GM21723 (cell line): ENCODE data around the gene ADGRD1.
A peak's percentile ranks its signal among the peaks of the same experiment; 100 is the strongest.

Experiments
- ATAC-seq: cut with Tn5 transposase; IDR thresholded peaks from one replicate; pipeline ENCODE4 v1.9.1; 2021; ENCODE audit warnings: mild to moderate bottlenecking, moderate library complexity; ENCODE audit not compliant: unreplicated experiment

The ADGRD1 gene

DNA sequence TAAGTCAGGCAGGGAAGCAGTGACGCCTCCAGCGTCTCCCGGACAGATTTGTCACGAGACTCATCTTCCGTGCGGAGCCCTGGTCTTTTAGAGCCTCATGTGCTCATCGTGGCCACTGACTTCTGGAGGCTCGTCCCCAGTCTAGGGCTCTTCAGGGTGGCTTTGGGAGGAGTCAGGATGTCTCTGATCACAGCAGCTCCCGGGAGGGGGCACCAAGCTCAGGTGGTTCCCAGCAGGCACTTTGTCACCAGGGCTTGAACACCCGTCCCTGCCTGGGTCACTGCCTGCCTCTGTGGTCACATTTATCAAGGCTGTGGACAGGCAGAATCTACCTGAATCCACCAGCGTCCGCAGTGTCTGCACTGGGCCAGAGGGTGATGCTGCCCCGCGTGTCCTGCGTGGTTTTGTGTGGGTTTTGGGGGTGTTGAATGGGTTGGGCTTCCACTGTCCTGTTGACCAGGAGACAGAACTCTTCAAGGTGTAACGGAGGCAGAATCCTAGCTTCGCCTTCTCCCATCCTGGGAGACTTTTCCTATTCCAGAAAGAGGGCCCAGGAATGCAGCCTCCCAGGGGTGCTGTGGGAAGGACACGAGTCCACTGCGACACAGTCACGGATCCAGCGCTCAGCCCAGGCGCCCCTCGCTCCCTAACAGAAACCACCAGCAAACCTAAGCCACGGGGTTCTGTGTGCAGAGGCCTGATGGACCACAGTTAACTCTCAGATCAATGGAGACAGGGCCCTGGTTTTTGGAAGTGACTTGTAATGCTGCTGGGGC lies 132.3 kb downstream of the ADGRD1 start:
- ATAC-seq = no peak

DNA sequence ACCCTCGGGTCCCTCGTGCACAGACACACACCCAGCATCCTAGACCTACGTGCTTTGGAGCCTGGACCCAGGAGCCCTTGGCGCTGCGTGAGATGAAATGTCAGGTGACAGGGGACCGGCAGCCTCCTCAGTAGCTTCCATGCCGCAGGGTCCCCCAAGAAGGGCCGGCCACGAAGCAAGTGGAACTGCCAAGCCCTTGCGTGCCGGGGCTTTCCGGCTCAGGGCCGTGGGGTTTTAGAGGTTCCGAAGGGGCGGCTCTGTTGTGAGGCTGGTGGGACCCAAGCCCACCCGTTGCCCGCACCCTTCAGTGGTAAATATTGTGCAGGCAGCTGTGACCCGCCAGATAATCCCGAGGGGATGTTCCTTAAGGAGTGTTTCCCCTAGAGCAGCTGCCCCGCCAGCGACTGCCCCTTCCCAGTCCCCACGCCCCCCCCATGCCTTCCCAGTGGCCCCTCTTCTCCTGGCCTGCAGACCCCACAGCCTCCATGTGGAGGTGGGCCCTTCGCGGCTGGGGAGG lies 133.7 kb downstream of the ADGRD1 start:
- no peak for ATAC-seq

DNA sequence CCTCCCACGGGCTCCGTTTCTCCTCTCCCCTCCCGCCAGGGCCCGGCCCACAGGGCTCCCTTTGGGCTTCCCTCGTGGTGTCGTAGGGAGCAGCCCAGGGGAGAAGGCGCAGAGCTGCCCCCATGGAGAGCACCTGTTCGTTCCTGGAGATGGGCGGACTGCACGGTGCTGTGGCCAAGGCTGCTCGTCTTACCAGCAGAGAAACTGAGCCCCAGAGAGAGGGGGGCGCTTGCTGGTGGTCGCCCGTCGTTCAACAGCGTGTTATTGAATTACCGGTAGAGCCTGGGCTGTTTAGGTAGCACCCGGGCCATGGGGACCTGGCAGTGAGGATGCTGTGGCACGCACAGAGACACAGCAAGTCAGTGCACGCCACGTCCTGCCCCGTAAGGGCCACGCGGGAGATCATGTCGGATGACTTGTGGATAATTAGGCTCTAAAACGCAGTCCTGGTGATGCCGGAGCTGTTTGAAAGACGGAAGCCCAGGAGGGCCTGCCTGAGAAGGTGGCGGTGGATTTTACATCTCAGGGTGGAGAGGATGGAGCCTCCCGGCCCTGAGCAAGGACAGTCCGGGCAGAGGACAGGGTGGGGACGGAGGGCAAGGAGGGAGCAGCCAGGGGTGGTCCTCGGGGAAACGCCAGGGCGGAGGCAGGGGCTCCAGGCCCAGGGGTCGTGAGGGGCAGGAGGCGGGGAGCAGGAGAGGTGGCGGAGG lies 134.4 kb downstream of the ADGRD1 start:
- ATAC-seq = no peak

DNA sequence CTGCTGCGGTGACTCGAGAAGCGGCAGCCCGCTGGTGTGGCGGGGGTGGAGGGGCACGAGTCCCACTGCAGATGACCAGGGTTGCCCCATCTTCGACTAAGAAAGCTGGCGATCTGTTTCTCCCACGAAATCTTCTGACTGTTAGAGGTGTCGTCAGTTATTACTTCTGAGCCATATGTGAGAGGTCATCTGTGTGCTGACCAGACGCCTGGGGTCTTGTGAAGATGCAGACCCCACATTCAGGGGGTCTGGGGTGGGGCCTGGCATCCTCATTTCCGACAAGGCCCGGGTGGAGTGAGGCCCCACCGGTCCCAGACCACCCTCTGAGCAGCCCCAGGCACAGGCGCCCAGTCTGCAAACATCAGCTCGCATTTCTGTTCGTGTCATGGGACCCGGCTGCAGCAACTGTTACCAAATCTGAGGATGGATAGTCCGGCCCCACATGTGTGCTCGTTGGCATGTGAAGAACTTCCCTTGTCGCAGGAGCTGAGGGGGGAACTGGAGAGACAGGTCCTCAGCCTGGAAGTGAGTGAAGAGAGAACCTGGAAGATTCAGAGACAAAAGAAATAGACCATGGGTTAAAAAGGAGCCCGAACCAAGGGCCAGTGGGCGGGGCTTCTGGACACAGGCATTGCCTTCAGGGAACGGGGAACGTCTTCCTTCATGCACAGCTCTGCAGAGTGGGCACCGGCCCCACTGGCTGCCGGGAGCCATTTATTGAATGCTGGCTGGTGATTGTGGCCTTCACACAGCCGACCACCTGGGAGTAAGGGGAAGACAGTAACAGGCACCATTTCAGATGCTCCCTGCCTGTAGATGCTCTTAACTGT lies 135.2 kb downstream of the ADGRD1 start:
- ATAC-seq = no peak

DNA sequence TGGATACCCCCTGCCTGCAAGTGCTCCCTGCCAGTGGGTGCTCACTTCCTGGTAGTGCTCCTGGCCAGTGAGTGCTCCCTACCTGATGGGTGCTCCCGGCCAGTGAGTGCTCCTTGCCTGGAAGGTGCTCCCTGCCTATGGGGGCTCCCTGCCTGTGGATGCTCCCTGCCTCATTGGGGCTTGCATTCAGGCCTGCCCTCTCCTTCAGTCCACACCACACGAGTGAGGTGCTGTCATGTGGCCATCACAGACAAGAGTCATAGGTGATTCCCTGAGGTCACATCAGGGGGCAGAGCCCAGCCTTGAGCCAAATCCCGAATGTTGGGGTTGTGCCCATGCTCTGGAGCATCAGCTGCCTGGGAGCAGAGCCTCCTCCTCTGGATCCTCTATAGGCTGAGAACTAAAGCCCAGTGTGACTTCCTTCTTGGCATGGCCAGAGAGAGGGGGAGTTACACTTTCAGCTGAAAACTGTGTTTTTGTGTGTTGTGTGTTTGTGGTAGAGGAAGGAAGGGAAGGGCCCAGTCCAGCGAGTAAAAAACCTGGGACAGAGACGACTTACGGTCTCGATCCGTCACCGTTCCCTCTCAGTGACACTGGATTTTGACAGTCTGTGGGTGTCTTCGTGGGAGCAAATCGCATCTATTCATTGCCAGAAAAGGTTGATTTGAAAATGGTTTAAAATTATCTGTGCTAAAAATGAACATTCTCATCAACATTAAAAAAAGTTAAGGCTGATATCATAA lies 136.0 kb downstream of the ADGRD1 start:
- no peak for ATAC-seq

DNA sequence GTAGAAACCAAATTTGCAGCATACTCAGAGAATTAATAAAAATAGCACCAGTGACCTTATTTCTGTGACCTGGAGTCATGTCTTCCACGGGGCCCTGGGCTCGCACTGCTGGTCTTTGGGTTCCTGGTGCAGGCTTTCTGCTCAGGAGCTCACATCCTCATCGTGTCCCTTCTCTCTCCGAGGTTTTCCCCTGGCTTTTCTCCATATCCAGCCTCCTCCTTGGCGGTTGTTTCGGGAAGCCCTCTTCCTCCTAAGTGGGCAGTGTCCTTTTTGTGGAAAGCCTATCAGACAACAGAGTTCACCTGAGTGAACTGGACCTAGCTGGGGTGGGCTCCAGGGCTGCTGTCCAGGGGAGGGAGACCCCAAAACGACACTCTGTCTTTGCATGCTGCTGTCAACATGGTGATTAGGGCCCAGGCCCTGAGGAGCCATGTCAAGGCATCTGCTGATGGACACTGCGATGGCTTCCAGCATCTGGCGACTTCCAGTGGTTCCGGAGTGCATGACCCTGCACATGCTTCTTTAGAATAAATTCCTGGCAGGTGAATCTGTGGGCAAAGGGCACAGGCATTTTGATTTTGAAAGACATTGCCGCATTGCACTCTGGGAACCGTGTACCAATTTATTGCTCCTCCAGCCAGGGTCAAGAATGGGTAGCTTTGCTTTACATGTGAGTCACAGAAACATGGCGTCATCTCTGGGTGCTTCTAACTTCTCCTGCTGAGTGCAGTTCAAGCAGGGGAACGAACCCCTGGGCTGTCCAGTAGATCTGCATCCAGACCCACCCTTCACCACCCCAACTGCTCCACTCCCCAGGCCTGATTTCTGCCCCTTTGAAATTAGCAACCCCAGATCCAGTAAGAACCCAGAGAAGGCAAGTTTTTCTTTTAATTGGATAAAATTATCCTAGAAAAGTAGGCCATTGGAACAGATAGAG lies 136.8 kb downstream of the ADGRD1 start:
- no peak for ATAC-seq

DNA sequence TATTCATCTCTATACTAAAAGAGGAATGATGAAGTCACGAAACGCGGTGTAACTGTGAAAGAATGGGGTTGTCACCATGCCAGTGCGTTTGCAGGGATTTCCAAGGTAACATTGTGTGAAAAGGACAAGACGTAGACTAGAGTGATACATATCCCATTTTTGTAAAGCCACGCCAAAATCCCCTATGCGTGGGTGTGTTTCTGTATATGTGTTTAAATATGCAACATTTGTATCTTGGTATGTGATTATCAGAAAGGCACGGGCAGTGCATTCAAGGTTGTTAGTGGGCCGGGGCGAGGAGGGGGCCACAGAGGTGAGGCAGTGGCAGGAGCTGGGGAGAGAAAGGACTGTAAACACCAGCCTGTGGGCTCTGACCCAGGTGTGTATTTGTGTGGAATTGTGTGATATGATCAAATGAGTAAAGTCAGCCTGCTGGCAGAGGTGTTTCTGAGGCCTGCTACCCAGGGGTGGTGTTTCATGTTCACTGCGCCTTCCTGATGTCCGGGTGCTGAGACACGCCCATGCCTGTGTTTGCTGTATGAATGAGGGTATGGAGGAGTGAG lies 137.8 kb downstream of the ADGRD1 start:
- peak; percentile 35 for ATAC-seq

DNA sequence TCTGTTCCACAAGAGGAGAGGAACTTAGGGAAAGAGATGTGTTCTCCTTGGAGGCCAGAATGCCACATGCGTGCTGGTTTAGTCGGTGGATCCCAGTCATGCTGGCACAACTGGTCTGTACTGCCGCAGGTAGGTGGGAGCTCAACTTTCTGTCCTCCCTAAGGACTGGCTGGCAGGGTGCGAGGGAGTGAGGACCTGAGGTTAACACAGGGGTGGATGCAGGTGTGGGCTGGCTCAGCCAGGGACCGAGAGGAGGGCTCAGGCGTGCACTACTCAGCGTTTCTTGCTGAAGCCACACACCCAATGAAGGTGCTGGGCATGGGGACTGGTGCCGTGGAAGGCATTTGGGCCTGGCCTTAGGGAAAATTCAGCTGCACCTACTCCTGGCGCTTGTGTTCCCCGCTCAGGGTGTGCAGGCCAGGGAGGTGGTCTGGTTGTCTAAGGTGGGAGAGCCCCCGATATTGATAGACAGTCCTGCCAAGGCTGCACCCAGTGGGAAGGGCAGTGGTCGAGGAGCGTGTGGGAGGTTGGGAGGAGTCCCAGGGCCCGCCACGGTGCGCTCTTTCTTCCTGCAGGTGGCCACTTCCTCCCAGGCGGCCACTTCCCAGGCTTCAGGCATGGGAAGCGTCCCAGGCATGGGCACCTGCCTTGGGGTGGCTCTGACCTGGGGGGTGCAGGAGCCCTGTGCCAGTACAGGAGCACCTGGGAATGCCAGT lies 138.4 kb downstream of the ADGRD1 start:
- peak; percentile 6 for ATAC-seq

DNA sequence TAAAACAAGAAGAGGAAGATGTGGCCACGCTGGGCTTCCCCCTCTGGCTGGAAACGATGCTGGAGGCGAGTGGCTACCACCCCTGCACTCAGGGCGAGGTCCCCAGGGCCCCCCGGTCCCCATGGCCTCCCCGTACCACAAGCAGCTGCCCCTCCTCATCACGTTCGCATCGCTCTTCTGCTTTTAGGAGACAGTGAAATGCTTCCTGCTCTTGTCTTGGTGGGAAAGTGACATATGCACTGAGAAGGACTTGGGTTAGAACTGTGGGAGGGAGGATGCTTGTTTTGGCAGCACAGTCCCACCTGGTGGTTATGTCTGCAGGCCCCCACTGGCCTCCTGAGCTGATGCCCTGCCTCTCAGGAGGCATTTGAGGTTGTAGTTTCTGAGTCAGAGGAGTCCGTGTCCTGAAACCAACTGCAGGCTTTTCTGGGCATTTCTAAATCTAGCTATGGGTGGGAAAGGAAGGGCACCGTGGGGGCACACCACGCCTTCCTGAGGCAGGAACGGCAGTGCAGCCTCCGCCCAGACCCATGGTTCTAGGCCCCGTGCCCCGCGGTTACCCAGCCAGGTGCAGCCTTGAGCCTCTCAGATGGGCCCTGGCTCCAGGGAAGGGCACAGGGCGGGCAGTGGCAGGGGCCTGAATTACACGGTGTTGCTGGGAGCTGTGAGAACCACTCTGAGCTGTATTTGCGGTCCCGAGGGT lies 139.3 kb downstream of the ADGRD1 start:
- peak; percentile 71 for ATAC-seq

DNA sequence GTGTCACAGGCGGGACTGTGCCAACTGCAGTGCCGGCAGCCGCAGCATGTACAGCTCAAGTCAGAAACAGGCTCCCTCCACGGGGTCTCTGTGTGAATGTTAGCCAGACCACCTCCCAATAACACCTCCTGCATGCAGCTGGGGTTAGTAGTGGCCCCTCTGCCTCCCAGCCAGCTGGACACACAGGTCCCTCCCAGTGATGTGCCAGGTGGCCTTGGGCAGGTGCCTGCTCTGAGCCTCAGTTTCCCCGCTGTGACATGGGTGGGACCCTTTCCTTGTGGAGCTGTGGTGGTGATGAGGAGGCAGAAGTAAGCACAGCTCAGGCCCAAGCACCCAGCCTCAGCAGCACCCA lies 139.9 kb downstream of the ADGRD1 start:
- ATAC-seq = no peak

DNA sequence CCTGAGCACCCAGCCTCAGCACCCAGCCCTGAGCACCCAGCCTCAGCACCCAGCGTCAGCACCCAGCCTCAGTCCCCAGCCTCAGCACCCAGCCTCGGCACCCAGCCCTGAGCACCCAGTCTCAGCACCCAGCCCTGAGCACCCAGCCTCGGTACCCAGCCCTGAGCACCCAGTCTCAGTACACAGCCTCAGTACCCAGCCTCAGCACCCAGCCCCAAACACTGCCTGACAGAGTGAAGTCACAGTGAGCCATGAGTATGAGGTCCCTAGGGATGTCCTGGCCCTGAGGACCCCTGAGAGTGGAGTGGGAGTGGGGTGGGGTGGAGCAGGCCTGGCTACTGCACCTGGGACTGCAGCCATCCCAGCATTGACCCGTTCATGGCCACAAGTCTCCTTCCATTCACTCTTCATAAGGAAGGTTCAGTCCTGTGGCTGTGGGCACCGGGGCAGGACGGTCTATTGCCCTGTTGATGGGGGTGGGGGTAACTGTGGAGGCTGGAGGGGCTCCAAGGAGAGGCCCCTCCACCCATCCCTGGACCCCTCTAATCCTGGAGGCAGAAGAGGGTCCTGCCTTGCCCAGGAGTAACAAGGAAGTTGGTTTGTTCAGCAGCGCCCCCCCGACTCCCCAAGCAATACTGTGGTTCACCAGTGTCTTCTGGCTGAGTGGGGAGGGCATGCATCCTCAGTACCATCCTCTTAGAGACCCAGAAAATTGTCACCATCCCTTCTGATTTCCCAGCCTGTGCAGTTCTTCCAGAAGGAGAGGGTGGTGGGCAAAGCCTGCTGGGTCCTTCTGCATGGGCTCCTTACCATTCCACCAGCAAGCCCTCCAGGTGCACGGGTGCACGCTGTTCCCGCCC lies 140.5 kb downstream of the ADGRD1 start:
- ATAC-seq = no peak

DNA sequence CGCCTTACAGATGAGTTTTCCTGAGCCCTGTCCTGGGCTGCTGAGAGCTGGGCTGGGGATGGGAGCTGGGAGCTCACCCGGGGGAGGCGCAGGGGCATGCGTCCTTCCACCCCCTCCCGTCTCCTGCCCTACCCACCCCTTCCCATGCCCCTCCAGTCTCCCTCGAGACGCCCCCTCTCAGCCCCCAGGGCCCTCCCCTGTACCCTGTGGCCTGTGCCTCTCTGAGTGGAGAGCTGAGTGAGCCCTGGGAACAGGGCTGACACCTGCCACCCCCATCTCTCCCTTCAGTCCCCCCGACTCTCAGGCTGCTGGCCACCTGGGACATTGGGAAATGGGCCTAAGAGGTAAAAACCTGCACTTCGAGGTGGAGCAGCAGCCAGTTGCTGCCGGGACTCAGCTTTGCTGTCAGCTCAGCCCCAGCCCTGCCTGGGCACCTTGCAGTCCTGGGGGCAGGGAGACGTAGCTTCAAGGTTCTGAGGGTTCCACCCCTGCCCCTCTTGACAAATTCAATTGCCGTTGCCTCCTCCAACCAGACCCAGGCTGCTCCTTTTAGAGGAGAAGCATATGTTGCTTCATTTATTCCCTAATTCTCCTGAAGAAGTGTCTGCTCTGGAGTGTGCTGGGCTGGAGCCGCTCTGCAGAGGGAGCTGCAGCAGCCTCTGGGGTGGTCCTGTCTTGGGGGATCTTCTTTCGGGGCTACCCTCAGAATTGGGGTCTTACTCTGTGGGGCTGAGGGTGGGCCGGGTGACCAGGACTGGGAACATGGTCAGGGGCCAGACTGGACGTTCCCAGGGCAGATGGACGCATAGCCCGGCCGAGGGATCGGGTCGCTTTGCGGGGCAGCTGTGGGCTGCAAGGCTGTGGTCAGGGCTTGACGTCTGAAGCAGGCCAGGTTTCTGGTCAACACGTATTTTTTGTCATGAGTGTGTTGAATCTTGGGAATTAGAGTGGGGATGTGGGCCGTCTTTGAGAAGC lies 141.4 kb downstream of the ADGRD1 start:
- no peak for ATAC-seq

DNA sequence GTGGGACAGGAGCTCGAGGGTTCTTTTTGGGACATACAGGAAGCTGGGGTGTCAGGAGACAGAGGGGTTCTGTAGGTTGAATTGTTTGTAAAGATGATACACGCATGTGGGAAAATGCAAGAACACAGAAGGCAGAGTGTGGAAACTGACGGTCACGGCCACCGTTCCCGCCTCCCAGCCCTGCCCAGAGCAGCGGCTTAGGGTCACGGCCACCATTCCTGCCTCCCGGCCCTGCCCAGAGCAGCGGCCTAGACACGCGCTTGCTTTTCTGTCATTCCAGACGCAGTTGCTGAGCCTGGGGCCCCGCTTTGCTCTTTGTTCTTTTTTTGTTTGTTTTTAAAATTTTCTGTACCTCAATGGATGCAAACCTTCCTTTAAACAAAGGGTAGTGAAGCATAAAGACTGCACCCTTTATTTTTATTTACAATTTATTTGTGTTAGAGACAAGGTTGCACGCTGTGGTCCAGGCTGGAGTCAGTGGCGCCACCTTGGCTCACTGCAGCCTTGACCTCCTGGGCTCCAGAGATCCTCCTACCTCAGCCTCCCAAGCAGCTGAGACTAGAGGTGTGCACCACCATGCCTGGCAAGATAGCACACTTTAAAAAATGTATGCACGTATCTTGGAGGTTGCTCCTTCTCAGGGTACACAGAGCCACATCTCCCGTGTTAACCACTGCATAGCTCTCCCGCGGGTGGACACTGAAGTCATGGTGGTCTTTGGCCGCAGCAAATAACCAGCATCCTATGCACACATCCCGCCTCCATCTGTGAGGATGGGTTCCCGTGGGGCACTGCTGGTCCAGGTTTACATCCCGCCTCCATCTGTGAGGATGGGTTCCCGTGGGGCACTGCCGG lies 142.3 kb downstream of the ADGRD1 start:
- no peak for ATAC-seq

DNA sequence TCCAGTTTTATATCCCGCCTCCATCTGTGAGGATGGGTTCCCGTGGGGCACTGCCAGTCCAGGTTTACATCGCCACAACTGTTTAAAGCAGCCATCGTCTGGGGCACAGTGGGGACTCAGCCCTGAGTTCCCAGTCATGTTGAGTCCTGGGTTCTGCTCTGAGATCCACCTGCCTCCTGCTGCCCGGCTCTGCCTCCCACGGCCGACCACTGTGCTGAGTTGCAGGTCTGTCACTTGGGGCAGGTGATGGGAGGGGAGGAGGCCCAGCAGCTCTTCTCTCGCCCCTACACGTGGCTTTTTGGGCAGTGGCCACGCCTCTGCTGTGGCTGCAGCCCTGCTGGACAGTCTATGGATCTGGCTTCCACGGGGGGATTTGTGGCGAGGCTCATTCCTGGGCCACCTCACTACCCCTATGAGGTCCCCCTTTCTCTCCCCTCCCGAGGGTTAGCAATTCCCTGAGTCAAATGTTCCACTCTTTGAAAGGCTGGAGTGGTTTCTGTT lies 143.0 kb downstream of the ADGRD1 start:
- no peak for ATAC-seq
